WTC11 (cell line): ENCODE measurements around the gene CTNNA1. TPM values are rescaled to one million over a fixed set of nuclear protein-coding genes. Genes with fewer than 3 reads are reported as not detected.

Experiments
- ATAC-seq: fragments of 200-7000 bp; cut with Tn5 transposase; 2 replicates; pipeline ENCODE4 v1.10.0; 2021; ENCODE audit warnings: mild to moderate bottlenecking, moderate library complexity
- CTCF ChIA-PET: fragments of 300-600 bp; sonication (Branson Sonifier 250); formaldehyde crosslinking; loops from one replicate; lab custom pipeline; 2021; ENCODE audit warnings: antibody characterized with exemption; lab: Charles Lee
- POLR2A ChIA-PET: fragments of 350-600 bp; sonication (Branson Sonifier 250); formaldehyde crosslinking; loops from one replicate; lab custom pipeline; 2021; ENCODE audit warnings: antibody characterized with exemption; lab: Charles Lee
- DNase-seq: peaks from one replicate; pipeline ENCODE4 v3.0.0; 2021; ENCODE audit warnings: low spot score
- H3K27ac Mint-ChIP-seq: 2 replicates; pipeline ENCODE4 v1.8.0; 2021; ENCODE audit warnings: mixed read lengths
- H3K27me3 Mint-ChIP-seq: 2 replicates; pipeline ENCODE4 v1.8.0; 2021; ENCODE audit warnings: low read depth, mild to moderate bottlenecking, moderate library complexity, mixed read lengths
- H3K36me3 Mint-ChIP-seq: 2 replicates; pipeline ENCODE4 v1.8.0; 2021; ENCODE audit warnings: mixed read lengths
- H3K4me1 Mint-ChIP-seq: 2 replicates; pipeline ENCODE4 v1.8.0; 2022; ENCODE audit warnings: mixed read lengths
- H3K4me3 Mint-ChIP-seq: 2 replicates; pipeline ENCODE4 v1.8.0; 2021; ENCODE audit warnings: mild to moderate bottlenecking, moderate library complexity, mixed read lengths
- H3K9me3 Mint-ChIP-seq: 2 replicates; pipeline ENCODE4 v1.8.0; 2021; ENCODE audit warnings: mixed read lengths
- EMX1 ChIP-seq: fragments of 250-450 bp; sonication (Bioruptor Pico); IDR thresholded peaks from 2 replicates; pipeline ENCODE4 v1.8.0; 2021; ENCODE audit warnings: mild to moderate bottlenecking
- FOXP1 ChIP-seq: sonication (generic); formaldehyde crosslinking; IDR thresholded peaks from 2 replicates; pipeline ENCODE4 v1.8.0; 2022; ENCODE audit warnings: missing genetic modification reagents, mild to moderate bottlenecking, moderate library complexity, borderline replicate concordance
- IRF2 ChIP-seq: sonication (generic); formaldehyde crosslinking; IDR thresholded peaks from 2 replicates; pipeline ENCODE4 v1.8.0; 2022; ENCODE audit warnings: low read depth, missing genetic modification reagents, borderline replicate concordance
- MYBL2 ChIP-seq: sonication (generic); formaldehyde crosslinking; IDR thresholded peaks from 2 replicates; pipeline ENCODE4 v1.8.1; 2023; ENCODE audit warnings: mild to moderate bottlenecking, moderate library complexity, missing genetic modification reagents
- NR2C2 ChIP-seq: sonication (generic); formaldehyde crosslinking; IDR thresholded peaks from 2 replicates; pipeline ENCODE4 v1.8.0; 2022; ENCODE audit warnings: mild to moderate bottlenecking, missing genetic modification reagents
- SMAD4 ChIP-seq: sonication (generic); formaldehyde crosslinking; IDR thresholded peaks from 2 replicates; pipeline ENCODE4 v1.8.0; 2022; ENCODE audit warnings: mild to moderate bottlenecking, missing genetic modification reagents
- ZNF138 ChIP-seq: sonication (generic); formaldehyde crosslinking; conservative IDR thresholded peaks from 2 replicates; pipeline ENCODE4 v1.8.1; 2022; ENCODE audit warnings: mild to moderate bottlenecking, moderate library complexity, missing genetic modification reagents
- ZNF232 ChIP-seq: sonication (generic); formaldehyde crosslinking; IDR thresholded peaks from 2 replicates; pipeline ENCODE4 v1.8.0; 2022; ENCODE audit warnings: mild to moderate bottlenecking, missing genetic modification reagents
- ZNF423 ChIP-seq: fragments of 250-450 bp; sonication (Bioruptor Pico); IDR thresholded peaks from 2 replicates; pipeline ENCODE4 v2.1.2; 2022; ENCODE audit warnings: mild to moderate bottlenecking, moderate library complexity
- ZNF671 ChIP-seq: fragments of 250-450 bp; sonication (Bioruptor Pico); IDR thresholded peaks from 2 replicates; pipeline ENCODE4 v1.8.0; 2021; ENCODE audit warnings: mild to moderate bottlenecking
- total RNA-seq: library from RNA; stranded (reverse); gene quantifications from 3 replicates; pipeline ENCODE4 v1.2.3, GENCODE V29; 2021
- TF ChIP-seq, protein P1 (sequence below): sonication (generic); formaldehyde crosslinking; IDR thresholded peaks from 2 replicates; pipeline ENCODE4 v1.8.1; 2023; ENCODE audit warnings: mild to moderate bottlenecking, missing genetic modification reagents
- TF ChIP-seq, protein P2 (sequence below): sonication (generic); formaldehyde crosslinking; IDR thresholded peaks from 2 replicates; pipeline ENCODE4 v1.8.1; 2022; ENCODE audit warnings: low read depth, mild to moderate bottlenecking, moderate library complexity, missing genetic modification reagents, borderline replicate concordance
- TF ChIP-seq, protein P3 (sequence below): fragments of 250-450 bp; sonication (Bioruptor Pico); IDR thresholded peaks from 2 replicates; pipeline ENCODE4 v1.9.0; 2021; ENCODE audit warnings: mild to moderate bottlenecking
- TF ChIP-seq, protein P4 (sequence below): sonication (generic); formaldehyde crosslinking; conservative IDR thresholded peaks from 2 replicates; pipeline ENCODE4 v1.8.1; 2023; ENCODE audit warnings: mild to moderate bottlenecking, low read depth, missing genetic modification reagents, moderate library complexity
- TF ChIP-seq, protein P5 (sequence below): fragments of 250-450 bp; sonication (Bioruptor Pico); IDR thresholded peaks from 2 replicates; pipeline ENCODE4 v2.1.2; 2022; ENCODE audit warnings: mild to moderate bottlenecking, moderate library complexity
- TF ChIP-seq, protein P6 (sequence below): fragments of 200-600 bp; IDR thresholded peaks from 2 replicates; pipeline ENCODE4 v1.8.0; 2022; ENCODE audit warnings: antibody characterized with exemption
- TF ChIP-seq, protein P7 (sequence below): fragments of 250-450 bp; sonication (Bioruptor Pico); conservative IDR thresholded peaks from 2 replicates; pipeline ENCODE4 v1.9.0; 2021; ENCODE audit warnings: mild to moderate bottlenecking

CTNNA1 gene
- total RNA-seq, 1 experiment from 2014 or later = 309 TPM

DNA sequence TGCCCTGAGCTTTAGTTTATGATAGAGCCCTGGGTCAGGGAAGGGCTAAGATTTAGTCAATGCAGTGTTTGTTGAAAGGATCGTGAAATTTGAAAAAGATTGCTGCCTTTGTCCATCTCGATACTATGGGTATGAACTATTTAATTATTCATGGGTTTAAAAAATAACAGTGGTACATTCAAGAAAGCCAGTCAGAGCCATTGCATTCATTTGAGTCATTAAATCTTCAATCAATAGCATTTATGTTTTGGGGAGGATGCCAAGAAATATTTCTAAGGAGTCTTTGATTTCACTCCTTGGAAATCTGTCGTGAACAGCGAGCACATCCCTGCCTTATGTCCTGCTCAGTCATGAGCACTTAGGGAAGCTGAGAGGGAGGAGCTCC, 176.3 kb downstream of the CTNNA1 start:
- TF ChIP-seq EMX1 = no peak
- TF ChIP-seq NR2C2 (CRISPR knock-in tag) = no peak
- TF ChIP-seq IRF2 = no peak
- TF ChIP-seq ZNF232 (CRISPR knock-in tag) = no peak
- TF ChIP-seq ZNF138 (CRISPR knock-in tag) = no peak
- TF ChIP-seq, protein P1, sequence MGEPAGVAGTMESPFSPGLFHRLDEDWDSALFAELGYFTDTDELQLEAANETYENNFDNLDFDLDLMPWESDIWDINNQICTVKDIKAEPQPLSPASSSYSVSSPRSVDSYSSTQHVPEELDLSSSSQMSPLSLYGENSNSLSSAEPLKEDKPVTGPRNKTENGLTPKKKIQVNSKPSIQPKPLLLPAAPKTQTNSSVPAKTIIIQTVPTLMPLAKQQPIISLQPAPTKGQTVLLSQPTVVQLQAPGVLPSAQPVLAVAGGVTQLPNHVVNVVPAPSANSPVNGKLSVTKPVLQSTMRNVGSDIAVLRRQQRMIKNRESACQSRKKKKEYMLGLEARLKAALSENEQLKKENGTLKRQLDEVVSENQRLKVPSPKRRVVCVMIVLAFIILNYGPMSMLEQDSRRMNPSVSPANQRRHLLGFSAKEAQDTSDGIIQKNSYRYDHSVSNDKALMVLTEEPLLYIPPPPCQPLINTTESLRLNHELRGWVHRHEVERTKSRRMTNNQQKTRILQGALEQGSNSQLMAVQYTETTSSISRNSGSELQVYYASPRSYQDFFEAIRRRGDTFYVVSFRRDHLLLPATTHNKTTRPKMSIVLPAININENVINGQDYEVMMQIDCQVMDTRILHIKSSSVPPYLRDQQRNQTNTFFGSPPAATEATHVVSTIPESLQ (CRISPR knock-in tag) = no peak
- TF ChIP-seq, protein P2, sequence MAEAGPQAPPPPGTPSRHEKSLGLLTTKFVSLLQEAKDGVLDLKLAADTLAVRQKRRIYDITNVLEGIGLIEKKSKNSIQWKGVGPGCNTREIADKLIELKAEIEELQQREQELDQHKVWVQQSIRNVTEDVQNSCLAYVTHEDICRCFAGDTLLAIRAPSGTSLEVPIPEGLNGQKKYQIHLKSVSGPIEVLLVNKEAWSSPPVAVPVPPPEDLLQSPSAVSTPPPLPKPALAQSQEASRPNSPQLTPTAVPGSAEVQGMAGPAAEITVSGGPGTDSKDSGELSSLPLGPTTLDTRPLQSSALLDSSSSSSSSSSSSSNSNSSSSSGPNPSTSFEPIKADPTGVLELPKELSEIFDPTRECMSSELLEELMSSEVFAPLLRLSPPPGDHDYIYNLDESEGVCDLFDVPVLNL (CRISPR knock-in tag) = no peak
- CTCF ChIA-PET = no interaction called here

DNA sequence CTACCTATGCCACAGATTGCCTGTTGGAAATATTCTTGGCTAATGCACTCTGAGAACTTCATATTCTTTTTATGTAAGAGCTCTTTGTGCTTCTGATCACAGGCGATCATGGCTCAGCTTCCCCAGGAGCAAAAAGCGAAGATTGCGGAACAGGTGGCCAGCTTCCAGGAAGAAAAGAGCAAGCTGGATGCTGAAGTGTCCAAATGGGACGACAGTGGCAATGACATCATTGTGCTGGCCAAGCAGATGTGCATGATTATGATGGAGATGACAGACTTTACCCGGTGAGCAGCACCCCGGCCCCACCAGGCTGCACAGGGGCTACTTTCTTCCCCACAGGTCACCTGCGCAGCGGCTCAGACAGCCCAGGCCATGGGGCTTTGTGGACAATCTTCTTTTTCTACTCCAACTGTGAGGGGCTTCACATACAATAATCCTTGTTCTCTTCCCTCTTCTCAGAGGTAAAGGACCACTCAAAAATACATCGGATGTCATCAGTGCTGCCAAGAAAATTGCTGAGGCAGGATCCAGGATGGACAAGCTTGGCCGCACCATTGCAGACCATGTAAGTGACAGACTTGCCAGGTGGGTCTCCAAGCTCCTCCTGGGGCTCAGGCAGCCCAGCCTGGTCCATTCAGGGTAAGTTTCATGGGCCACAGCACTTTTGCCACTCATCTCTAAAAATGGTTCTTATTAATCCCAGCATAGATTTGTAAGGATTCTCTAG, 177.3 kb downstream of the CTNNA1 start:
- Mint-ChIP-seq H3K4me1 (peaks cover 15% of the 10 kb centered on the region), H3K4me3 (no peak overlapping the region), H3K36me3 (peaks cover 66% of the 10 kb centered on the region), H3K9me3 (no peaks in the 10 kb centered on the region), H3K27me3 (no peaks in the 10 kb centered on the region), H3K27ac (no peak overlapping the region)
- TF ChIP-seq SMAD4 (CRISPR knock-in tag) (no peak), MYBL2 (CRISPR knock-in tag) (no peak), EMX1 (no peak), FOXP1 (no peak), ZNF671 (CRISPR knock-in tag) (no peak), ZNF423 (CRISPR knock-in tag) (no peak)
- TF ChIP-seq, protein P3, sequence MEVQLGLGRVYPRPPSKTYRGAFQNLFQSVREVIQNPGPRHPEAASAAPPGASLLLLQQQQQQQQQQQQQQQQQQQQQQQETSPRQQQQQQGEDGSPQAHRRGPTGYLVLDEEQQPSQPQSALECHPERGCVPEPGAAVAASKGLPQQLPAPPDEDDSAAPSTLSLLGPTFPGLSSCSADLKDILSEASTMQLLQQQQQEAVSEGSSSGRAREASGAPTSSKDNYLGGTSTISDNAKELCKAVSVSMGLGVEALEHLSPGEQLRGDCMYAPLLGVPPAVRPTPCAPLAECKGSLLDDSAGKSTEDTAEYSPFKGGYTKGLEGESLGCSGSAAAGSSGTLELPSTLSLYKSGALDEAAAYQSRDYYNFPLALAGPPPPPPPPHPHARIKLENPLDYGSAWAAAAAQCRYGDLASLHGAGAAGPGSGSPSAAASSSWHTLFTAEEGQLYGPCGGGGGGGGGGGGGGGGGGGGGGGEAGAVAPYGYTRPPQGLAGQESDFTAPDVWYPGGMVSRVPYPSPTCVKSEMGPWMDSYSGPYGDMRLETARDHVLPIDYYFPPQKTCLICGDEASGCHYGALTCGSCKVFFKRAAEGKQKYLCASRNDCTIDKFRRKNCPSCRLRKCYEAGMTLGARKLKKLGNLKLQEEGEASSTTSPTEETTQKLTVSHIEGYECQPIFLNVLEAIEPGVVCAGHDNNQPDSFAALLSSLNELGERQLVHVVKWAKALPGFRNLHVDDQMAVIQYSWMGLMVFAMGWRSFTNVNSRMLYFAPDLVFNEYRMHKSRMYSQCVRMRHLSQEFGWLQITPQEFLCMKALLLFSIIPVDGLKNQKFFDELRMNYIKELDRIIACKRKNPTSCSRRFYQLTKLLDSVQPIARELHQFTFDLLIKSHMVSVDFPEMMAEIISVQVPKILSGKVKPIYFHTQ (CRISPR knock-in tag) = no peak
- TF ChIP-seq, protein P4, sequence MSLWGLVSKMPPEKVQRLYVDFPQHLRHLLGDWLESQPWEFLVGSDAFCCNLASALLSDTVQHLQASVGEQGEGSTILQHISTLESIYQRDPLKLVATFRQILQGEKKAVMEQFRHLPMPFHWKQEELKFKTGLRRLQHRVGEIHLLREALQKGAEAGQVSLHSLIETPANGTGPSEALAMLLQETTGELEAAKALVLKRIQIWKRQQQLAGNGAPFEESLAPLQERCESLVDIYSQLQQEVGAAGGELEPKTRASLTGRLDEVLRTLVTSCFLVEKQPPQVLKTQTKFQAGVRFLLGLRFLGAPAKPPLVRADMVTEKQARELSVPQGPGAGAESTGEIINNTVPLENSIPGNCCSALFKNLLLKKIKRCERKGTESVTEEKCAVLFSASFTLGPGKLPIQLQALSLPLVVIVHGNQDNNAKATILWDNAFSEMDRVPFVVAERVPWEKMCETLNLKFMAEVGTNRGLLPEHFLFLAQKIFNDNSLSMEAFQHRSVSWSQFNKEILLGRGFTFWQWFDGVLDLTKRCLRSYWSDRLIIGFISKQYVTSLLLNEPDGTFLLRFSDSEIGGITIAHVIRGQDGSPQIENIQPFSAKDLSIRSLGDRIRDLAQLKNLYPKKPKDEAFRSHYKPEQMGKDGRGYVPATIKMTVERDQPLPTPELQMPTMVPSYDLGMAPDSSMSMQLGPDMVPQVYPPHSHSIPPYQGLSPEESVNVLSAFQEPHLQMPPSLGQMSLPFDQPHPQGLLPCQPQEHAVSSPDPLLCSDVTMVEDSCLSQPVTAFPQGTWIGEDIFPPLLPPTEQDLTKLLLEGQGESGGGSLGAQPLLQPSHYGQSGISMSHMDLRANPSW (CRISPR knock-in tag) = no peak
- TF ChIP-seq, protein P5, sequence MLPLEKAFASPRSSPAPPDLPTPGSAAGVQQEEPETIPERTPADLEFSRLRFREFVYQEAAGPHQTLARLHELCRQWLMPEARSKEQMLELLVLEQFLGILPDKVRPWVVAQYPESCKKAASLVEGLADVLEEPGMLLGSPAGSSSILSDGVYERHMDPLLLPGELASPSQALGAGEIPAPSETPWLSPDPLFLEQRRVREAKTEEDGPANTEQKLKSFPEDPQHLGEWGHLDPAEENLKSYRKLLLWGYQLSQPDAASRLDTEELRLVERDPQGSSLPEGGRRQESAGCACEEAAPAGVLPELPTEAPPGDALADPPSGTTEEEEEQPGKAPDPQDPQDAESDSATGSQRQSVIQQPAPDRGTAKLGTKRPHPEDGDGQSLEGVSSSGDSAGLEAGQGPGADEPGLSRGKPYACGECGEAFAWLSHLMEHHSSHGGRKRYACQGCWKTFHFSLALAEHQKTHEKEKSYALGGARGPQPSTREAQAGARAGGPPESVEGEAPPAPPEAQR = no peak
- TF ChIP-seq, protein P6, sequence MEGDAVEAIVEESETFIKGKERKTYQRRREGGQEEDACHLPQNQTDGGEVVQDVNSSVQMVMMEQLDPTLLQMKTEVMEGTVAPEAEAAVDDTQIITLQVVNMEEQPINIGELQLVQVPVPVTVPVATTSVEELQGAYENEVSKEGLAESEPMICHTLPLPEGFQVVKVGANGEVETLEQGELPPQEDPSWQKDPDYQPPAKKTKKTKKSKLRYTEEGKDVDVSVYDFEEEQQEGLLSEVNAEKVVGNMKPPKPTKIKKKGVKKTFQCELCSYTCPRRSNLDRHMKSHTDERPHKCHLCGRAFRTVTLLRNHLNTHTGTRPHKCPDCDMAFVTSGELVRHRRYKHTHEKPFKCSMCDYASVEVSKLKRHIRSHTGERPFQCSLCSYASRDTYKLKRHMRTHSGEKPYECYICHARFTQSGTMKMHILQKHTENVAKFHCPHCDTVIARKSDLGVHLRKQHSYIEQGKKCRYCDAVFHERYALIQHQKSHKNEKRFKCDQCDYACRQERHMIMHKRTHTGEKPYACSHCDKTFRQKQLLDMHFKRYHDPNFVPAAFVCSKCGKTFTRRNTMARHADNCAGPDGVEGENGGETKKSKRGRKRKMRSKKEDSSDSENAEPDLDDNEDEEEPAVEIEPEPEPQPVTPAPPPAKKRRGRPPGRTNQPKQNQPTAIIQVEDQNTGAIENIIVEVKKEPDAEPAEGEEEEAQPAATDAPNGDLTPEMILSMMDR = no peak
- TF ChIP-seq, protein P7, sequence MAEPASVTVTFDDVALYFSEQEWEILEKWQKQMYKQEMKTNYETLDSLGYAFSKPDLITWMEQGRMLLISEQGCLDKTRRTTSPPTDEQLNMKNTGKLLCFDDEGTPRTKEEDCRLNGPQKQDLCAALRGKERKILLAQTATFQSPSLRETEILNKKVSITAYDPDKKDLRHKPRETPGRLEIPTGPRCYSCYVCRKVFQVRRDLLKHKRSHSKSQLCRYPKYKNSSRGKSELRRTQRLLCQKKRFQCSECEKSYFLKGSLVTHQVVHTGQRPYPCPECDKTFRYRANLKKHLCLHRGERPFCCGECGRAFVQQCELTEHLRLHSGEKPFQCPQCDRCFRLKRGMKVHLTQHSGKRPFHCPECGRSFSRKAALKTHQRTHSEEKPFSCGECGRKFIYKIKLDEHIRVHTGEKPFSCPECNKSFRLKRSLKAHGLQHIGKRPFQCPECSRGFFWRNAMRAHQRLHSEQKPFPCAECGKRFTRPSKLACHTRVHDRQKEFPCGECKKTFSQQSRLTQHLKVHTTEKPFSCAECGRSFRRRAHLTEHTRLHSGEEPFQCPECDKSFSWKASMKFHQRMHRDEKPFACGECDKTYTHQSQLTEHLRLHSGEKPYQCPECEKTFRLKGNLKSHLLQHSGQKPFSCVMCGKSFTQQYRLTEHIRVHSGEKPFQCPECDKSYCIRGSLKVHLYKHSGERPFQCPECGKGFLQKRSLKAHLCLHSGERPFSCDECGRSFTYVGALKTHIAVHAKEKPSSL (CRISPR knock-in tag) = no peak
- POLR2A ChIA-PET = no interaction called here
- no peak for ATAC-seq
- no peak for DNase-seq
- CTCF ChIA-PET = interaction anchor here (0.6 kb wide), 1 partner anchor 52 kb away, joined by 5 read pairs; no protein-coding TSS in a partner anchor

More for the DNA sequence above, 176.3 kb downstream of the CTNNA1 start:
- Mint-ChIP-seq H3K4me1 (peaks cover 10% of the 10 kb centered on the region), H3K36me3 (peaks cover 69% of the 10 kb centered on the region), H3K4me3 (no peak overlapping the region), H3K27me3 (no peaks in the 10 kb centered on the region), H3K9me3 (no peaks in the 10 kb centered on the region), H3K27ac (no peak overlapping the region)
- no peak for ATAC-seq
- POLR2A ChIA-PET = no interaction called here
- no peak for DNase-seq
